ENCODE measurements around the gene FMC1.
A peak's percentile ranks its signal among the peaks of the same experiment; 100 is the strongest.
"Not testable (repeated sequence)": the region's sequence is repeated elsewhere in the genome, so short reads cannot be mapped to it uniquely, and the experiment has no call there.

FMC1 gene
- total RNA-seq = 0.27 to 0.91 (median 0.50) reads per million in 4 experiments

GRCh38 chr7:139341058-139341775 lies at the start of gene FMC1:
Gene FMC1 (plus strand): TSS chr7:139341337. CDS start chr7:139341385, 48 bp downstream.
- peak; percentile 77 for DNase-seq

DNA sequence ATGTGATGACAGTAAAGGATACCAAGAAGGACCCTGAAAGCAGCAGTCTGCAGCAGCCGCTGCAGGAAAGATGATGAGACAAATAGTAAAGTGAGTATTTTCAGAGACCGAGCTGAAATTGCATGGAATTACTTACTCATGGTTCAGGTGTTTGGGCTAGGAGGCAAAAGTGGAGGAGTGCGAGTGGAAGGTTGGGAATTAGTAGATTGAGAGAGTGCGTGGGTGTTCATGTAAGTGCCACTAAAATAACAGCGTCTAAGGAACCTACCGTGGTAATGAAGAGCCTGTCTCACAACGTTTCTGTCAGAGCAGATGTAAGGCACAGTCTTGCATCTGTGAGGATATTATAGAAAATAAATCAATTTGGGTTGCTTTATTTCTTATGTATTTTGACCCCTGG lies 48.3 kb upstream of the FMC1 start:
- DNase-seq = no peak

- no peak for DNase-seq
Measured at GRCh38 chr7:139293534-139293933, 47.6 kb upstream of the FMC1 start.

DNA sequence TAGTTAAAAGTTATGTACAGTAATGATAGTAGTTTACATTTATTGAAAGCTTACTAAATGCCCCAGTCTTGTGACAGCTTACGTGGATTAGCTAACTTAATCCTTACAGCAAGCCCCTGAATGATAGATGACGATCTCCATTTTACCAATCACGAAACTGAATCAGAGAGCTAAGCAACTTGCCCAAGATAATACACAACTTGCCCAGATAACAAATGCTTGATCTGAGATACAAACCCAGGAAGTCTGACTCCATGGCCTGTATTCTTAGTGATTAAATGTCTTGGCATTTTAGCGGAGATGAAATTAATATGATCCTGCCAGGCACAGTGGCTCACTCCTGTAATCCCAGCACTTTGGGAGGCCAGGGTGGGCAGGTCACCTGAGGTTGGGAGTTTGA lies 46.9 kb upstream of the FMC1 start:
- DNase-seq = no peak

GRCh38 chr7:139294951-139295575 lies 46.1 kb upstream of the FMC1 start:
- no peak for DNase-seq

GRCh38 chr7:139297795-139298194 lies 43.3 kb upstream of the FMC1 start:
- no peak for DNase-seq

GRCh38 chr7:139299296-139299695 lies 41.8 kb upstream of the FMC1 start:
- no peak for DNase-seq

DNA sequence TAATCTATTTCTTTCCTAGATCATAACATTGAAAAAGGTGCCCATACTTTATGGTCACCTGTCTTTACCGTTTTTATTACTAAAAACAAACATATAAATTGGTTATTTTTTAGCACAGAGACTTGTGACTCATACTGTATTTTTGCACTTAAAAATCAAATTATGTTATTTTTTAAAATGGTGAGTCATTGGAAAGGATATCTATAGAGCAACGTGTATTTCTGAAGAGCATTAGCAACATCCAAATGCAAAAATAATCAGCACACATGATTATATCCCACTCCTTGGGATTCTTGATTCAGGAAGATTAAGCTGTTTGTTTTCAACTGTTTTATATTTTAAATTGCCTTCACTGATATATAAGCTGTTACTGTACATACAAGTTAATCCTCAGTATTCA lies 40.7 kb upstream of the FMC1 start:
- no peak for DNase-seq

DNA sequence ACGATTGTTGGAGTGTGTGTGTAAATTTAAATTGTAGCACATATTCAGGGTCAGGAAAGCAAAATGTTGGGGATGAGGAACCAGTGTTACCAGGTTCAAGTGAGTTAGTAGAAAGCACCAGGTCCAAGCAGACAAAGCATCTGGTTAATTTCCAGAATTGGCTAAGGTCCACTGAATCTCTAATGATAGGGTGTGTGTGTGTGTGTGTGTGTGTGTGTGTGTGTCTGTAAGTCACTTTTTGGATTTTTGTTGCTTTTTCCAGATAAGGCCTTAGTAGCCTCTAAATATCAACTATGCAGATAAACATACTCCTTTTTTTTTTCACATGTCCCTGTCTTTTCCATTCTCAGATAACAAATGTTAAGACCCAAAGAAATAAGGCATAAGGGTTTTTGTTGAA lies 36.6 kb upstream of the FMC1 start:
- DNase-seq = no peak

- DNase-seq = no peak
Measured at GRCh38 chr7:139317939-139318505, 23.1 kb upstream of the FMC1 start.

- DNase-seq = no peak
Measured at GRCh38 chr7:139321071-139321745, 19.9 kb upstream of the FMC1 start.

DNA sequence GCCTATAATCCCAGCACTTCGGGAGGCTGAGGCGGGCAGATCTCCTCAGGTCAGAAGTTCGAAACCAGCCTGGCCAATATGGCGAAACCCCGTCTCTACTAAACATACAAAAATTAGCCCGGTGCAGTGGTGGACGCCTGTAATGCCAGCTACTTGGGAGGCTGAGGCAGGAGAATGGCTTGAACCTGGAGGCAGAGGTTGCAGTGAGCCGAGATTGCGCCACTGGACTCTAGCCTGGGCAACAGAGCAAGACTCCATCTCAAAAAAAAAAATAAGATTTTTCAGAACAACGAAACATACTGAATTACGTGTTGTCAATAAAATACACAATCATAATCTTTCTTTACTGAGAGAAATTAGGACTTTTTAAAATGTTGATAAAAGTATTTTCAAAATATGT lies 16.4 kb upstream of the FMC1 start:
- DNase-seq = not testable (repeated sequence)

GRCh38 chr7:139328375-139328774 lies 12.8 kb upstream of the FMC1 start:
- no peak for DNase-seq

- DNase-seq = no peak
Measured at GRCh38 chr7:139329119-139329518, 12.0 kb upstream of the FMC1 start.

GRCh38 chr7:139330333-139331030 lies 10.7 kb upstream of the FMC1 start:
- no peak for DNase-seq

- no peak for DNase-seq
Measured at GRCh38 chr7:139332697-139333359, 8.3 kb upstream of the FMC1 start.

GRCh38 chr7:139333443-139333842 lies 7.7 kb upstream of the FMC1 start:
- not testable (repeated sequence) for DNase-seq

DNA sequence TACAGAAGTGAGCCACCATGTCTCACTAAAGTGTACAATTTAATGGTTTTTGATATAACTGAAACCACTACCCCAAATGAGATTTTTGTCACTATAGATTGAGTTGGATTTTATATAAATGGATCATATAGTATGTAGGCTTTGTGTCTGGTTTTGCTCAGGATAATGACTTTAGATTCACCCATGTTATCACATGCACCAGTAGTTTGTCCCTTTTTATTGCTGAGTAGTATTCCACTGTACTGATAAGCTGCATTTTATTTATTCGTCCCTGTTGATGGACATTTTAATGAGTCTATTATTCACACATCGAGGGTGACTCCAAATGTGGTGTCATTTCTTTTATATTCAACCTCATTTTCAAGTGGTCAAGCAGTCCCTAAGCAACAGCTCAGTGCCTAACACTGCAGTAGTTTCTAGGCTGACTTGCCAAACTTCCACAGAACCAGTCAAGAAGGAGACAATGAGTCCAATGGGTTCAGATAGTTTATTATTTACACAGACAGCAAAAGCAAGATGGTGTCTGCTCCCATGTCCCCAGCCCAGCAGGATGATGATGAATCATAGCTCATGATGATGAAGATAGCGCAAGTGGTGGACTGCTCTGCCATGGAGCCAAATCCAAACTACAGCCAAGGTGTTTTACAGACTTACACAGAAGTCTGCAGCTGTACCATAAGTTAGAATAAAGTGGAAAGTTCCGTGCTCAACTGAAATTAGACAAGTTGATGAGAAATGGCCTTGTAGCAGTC lies 6.6 kb upstream of the FMC1 start:
- no peak for DNase-seq

DNA sequence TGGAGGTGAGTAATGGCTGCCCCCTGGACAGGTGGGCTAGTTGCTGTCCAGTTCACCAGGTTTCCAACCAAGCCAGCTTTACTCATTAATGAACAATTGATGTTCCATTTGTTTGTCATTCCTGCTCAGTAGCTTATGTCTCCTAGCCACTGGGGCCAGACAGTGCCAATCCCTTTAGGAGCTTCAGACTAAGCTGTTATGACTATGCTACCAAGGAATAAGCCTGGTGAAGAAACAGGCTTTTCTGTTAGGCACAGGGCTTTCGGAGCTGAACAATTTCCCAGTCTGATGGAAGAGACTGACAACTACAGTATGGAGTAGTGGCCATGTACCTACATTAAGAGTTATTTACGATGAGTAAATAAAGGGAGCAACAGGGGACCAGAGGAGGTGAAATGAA lies 2.1 kb upstream of the FMC1 start:
- no peak for DNase-seq

DNA sequence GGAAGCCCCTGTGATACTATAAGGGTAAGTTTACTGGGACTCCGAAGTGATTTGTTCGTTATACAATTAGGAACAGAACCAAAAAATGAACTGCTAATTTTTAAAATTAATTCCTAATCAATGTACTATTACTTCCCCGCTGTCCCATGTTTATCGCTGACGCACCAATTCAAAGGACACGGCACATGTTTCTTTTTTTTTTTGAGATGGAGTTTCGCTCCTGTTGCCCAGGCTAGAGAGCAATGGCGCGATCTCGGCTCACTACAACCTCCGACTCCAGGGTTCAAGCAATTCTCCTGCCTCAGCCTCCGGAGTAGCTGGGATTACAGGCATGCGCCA lies 1.5 kb upstream of the FMC1 start:
- no peak for DNase-seq

DNA sequence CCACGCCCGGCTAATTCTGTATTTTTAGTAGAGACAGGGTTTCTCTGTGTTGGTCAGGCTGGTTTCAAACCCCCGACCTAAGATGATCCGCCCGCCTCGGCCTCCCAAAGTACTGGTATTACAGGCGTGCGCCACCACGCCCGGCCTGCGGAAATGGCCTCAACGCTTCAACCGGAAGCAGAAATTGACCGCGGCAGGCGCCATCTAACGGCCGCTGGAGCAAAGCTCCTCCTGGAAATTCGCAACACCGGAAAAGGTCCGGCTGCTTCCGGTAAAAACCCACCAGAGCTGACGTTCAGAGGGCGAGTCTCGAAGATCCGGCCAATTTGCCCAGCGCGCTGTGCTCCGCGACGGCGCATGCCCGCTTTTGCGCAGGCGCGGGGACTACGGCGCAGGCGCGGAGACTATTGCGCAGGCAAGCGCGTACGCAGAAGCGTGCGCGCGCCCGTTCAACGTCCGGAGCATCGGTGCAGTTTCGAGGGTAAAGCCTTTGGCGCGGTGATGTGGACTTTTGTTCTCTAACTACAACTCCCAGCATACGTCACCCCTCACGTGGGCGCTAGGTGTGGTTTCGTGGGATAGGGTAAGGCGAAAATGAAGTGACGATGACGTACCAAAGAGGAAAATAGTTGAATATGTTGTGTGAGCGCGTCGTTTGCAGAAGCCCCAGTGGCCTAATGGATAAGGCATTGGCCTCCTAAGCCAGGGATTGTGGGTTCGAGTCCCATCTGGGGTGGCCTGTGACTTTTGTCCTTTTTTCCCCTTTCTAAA lies 915 bp upstream of the FMC1 start:
- peak; percentile 99 for DNase-seq
